ENCODE data around the gene LCNL1.

The LCNL1 gene

DNA sequence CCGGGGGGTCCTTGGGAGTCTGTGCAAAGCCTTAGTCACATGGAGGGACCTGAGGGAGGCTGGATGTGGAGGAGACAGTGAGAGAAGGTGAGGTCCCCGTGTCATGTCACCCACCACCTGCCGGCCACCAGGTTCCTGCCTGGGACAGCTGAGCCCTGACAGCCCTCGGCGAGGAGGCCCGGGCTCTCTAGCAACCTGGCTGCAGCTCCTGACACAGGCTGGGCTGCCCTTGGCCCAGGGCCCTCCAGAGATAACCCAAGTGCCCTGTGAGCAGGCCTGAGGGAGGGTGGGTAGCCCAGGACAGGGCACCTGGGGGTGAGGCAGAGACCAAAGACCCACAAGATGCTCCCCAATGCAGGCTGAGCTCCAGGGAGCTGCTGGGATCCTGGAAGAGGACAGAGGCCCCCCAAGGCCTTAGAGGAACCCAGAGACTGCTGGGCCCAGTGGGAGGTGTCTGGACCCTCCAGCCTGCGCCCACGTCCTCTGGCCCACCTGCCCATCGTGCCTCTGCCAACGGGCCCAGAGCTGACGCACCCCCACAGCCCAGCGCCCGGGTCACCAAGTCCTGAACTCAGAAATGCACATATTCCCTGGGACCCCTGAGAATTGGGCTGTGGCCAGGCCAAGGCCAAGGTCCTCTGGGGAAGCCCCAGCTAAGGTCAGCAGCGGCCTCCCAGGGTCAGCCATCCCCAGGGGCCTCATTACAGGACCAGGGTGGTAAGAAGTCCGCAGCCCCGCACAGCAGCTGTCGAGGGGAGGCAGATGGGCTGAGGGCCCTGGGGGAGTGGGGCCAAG is 14.3 kb upstream of the LCNL1 start:
- Histone ChIP-seq H3K4me3 (no peak overlapping the region), H3K27ac (no peak overlapping the region)

DNA sequence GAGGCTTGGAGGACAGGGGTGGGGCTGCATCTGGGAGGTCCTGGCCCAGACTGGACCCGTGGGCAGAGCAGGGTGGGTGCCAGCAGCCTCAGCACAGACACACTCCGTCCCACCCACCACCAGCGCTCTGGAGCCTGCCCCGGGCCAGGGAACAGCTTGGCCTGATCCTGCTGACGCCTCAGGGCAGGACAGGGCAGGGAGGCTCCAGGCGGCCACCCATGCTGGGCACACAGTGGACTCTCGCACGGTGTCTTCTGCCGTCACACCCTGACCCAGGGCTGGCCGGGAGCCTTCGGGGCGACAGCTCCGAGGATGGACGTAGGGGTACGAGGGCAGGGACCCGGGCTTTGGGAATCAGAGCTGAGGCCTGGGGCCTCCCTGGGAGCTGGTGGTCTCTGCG is 13.6 kb upstream of the LCNL1 start:
- no peaks in the 10 kb centered on the region for H3K36me3 ChIP-seq (ENCODE audit: insufficient read depth, low read length)
- H3K27ac ChIP-seq, result no peak overlapping the region
- no peaks in the 10 kb centered on the region for H3K9me3 ChIP-seq (ENCODE audit: low read depth, low read length)
- no peak overlapping the region for H3K9ac ChIP-seq (ENCODE audit: insufficient read length)
- H3K4me3 ChIP-seq, result no peak overlapping the region
- DNase-seq (ENCODE audit: low read depth, low spot score), result no peak
- TF ChIP-seq FOXP2 (optimal IDR thresholded peaks at IDR 0.05; ENCODE audit: control extremely low read depth, extremely low read length, insufficient read depth), result no peak
- TF ChIP-seq EZH2 (IDR thresholded peaks at IDR 0.05), result no peak
- no peak for TF ChIP-seq POLR2AphosphoS5 (IDR thresholded peaks at IDR 0.05; ENCODE audit: borderline replicate concordance, low read depth, low read length)

More for the DNA sequence above, 14.3 kb upstream of the LCNL1 start:
- TF ChIP-seq EZH2 (IDR thresholded peaks at IDR 0.05) (no peak), POLR2AphosphoS5 (IDR thresholded peaks at IDR 0.05; ENCODE audit: borderline replicate concordance, low read depth, low read length) (no peak), FOXP2 (optimal IDR thresholded peaks at IDR 0.05; ENCODE audit: control extremely low read depth, extremely low read length, insufficient read depth) (no peak)
- DNase-seq (ENCODE audit: low read depth, low spot score), result no peak
- no peaks in the 10 kb centered on the region for H3K9me3 ChIP-seq (ENCODE audit: low read depth, low read length)
- no peak overlapping the region for H3K9ac ChIP-seq (ENCODE audit: insufficient read length)
- no peaks in the 10 kb centered on the region for H3K36me3 ChIP-seq (ENCODE audit: insufficient read depth, low read length)

DNA sequence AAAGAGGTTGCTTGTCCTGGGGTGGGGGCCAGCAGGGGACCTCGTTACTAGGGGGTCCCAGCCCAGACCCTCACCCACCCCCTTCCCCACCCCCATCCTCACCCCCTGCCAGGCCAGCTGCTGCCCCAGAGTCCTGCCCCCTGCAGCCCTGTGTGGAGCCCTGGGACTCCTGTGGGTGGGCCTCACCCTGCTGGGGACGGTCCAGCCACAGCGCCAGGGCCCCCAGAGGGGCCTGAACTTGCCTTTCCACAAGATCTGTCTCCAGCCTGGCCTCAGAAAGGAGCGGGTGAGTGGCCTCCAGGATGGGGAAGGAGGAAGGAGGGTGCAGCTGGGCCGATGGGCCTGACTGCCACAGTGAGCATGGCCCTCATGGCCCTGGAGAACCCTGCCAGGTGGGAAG is 13.0 kb upstream of the LCNL1 start:
- TF ChIP-seq FOXP2 (optimal IDR thresholded peaks at IDR 0.05; ENCODE audit: control extremely low read depth, extremely low read length, insufficient read depth) (no peak), POLR2AphosphoS5 (IDR thresholded peaks at IDR 0.05; ENCODE audit: borderline replicate concordance, low read depth, low read length) (no peak), EZH2 (IDR thresholded peaks at IDR 0.05) (no peak)
- H3K36me3 ChIP-seq (ENCODE audit: insufficient read depth, low read length), result no peaks in the 10 kb centered on the region
- no peak overlapping the region for H3K4me3 ChIP-seq
- DNase-seq (ENCODE audit: low read depth, low spot score), result no peak
- no peak overlapping the region for H3K9ac ChIP-seq (ENCODE audit: insufficient read length)
- no peak overlapping the region for H3K27ac ChIP-seq
- H3K9me3 ChIP-seq (ENCODE audit: low read depth, low read length), result no peaks in the 10 kb centered on the region

DNA sequence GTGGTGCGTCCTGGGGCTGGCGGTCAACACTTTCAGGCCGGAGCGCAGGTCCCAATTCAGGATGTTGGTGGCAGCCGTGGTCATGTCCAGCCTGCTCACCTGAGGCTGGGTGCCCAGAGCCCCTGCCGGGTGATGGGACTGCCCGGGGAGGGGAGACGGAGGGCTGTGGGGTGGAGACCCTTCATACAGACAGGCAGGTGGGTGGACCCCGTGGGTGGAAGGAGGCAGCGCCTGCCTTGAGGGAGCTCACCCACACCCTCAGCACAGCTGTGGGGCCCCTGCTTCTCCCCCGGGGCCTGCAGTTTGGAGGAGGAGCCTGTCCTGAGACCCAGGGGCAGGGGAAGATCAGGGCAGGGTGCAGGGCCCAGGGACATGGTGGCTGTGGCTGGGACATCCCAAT is 12.4 kb upstream of the LCNL1 start:
- H3K27ac ChIP-seq, result no peak overlapping the region
- TF ChIP-seq POLR2AphosphoS5 (IDR thresholded peaks at IDR 0.05; ENCODE audit: borderline replicate concordance, low read depth, low read length) (no peak), FOXP2 (optimal IDR thresholded peaks at IDR 0.05; ENCODE audit: control extremely low read depth, extremely low read length, insufficient read depth) (no peak), EZH2 (IDR thresholded peaks at IDR 0.05) (no peak)
- no peaks in the 10 kb centered on the region for H3K36me3 ChIP-seq (ENCODE audit: insufficient read depth, low read length)
- no peaks in the 10 kb centered on the region for H3K9me3 ChIP-seq (ENCODE audit: low read depth, low read length)
- no peak overlapping the region for H3K4me3 ChIP-seq
- no peak overlapping the region for H3K9ac ChIP-seq (ENCODE audit: insufficient read length)
- no peak for DNase-seq (ENCODE audit: low read depth, low spot score)

DNA sequence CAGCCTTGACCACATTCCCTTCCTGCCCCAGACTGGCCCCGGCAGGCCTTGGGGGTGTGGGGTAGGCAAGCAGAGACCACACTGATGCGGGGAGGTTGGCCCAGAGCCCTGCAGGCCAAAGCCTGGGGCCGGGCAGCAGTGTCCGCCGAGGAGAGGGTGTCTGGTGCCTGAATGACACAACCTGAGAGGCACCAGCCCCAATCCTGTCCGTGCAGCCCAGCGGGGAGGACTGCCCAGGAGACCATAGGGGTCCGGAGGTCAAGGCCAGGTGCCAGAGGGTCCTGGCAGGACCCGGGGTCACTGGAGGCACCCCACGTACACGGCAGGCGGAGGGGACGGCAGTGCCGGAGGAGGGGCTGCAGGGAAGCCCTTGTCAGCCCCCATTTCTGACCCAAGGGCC is 11.0 kb upstream of the LCNL1 start:
- H3K4me3 ChIP-seq, result no peak overlapping the region
- H3K9ac ChIP-seq (ENCODE audit: insufficient read length), result no peak overlapping the region
- TF ChIP-seq FOXP2 (optimal IDR thresholded peaks at IDR 0.05; ENCODE audit: control extremely low read depth, extremely low read length, insufficient read depth), result no peak
- no peak for TF ChIP-seq POLR2AphosphoS5 (IDR thresholded peaks at IDR 0.05; ENCODE audit: borderline replicate concordance, low read depth, low read length)
- TF ChIP-seq EZH2 (IDR thresholded peaks at IDR 0.05), result no peak
- H3K27ac ChIP-seq, result no peak overlapping the region
- no peaks in the 10 kb centered on the region for H3K9me3 ChIP-seq (ENCODE audit: low read depth, low read length)
- DNase-seq (ENCODE audit: low read depth, low spot score), result no peak
- H3K36me3 ChIP-seq (ENCODE audit: insufficient read depth, low read length), result no peaks in the 10 kb centered on the region

DNA sequence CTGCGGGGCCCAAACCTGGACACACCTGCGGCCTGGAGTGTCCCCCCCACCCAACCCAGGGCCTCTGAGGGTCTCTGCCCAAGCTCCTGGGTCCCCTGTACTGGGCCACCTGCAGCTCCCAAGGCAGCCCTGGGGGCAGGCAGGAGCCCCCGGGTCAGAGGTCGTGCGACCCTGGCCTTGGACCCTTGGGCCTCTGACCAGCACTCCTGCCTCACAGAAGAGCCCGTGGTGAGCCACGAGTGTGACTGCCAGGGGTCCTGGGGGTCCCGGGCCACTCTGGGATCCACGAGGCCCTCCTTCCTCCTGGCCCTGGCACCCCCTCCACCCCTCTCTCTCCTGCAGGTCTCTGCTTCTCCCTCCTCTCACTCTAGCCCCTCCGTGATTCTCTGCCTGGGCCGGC is 10.5 kb upstream of the LCNL1 start:
- no peak overlapping the region for H3K4me3 ChIP-seq
- no peak overlapping the region for H3K9ac ChIP-seq (ENCODE audit: insufficient read length)
- TF ChIP-seq POLR2AphosphoS5 (IDR thresholded peaks at IDR 0.05; ENCODE audit: borderline replicate concordance, low read depth, low read length), result no peak
- TF ChIP-seq EZH2 (IDR thresholded peaks at IDR 0.05), result no peak
- TF ChIP-seq FOXP2 (optimal IDR thresholded peaks at IDR 0.05; ENCODE audit: control extremely low read depth, extremely low read length, insufficient read depth), result no peak
- no peak for DNase-seq (ENCODE audit: low read depth, low spot score)
- no peak overlapping the region for H3K27ac ChIP-seq
- H3K36me3 ChIP-seq (ENCODE audit: insufficient read depth, low read length), result no peaks in the 10 kb centered on the region
- H3K9me3 ChIP-seq (ENCODE audit: low read depth, low read length), result no peaks in the 10 kb centered on the region

DNA sequence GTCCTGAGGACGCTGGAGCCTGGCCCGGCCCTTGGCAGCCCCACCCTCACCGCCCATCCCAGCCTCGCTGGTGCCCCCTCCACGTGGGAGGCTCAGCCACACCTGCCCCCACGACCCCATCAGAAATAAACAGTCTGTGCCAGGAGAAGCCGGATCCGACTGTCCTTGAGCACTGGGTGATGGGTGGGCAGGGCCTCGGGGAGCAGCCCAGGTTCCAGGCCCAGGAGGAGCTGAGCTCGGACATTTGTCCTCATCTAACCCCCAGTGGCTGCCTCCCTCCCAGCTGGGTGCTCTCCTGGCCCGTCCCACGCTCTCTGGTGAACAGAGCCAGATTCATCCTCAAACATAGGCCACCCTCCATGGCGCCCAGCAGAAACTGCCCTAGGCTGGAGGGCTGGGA is 10.1 kb upstream of the LCNL1 start:
- Histone ChIP-seq H3K9ac (ENCODE audit: insufficient read length) (no peak overlapping the region), H3K9me3 (ENCODE audit: low read depth, low read length) (no peaks in the 10 kb centered on the region), H3K36me3 (ENCODE audit: insufficient read depth, low read length) (no peaks in the 10 kb centered on the region), H3K27ac (no peak overlapping the region), H3K4me3 (no peak overlapping the region)
- no peak for DNase-seq (ENCODE audit: low read depth, low spot score)
- no peak for TF ChIP-seq EZH2 (IDR thresholded peaks at IDR 0.05)
- TF ChIP-seq POLR2AphosphoS5 (IDR thresholded peaks at IDR 0.05; ENCODE audit: borderline replicate concordance, low read depth, low read length), result no peak
- no peak for TF ChIP-seq FOXP2 (optimal IDR thresholded peaks at IDR 0.05; ENCODE audit: control extremely low read depth, extremely low read length, insufficient read depth)

DNA sequence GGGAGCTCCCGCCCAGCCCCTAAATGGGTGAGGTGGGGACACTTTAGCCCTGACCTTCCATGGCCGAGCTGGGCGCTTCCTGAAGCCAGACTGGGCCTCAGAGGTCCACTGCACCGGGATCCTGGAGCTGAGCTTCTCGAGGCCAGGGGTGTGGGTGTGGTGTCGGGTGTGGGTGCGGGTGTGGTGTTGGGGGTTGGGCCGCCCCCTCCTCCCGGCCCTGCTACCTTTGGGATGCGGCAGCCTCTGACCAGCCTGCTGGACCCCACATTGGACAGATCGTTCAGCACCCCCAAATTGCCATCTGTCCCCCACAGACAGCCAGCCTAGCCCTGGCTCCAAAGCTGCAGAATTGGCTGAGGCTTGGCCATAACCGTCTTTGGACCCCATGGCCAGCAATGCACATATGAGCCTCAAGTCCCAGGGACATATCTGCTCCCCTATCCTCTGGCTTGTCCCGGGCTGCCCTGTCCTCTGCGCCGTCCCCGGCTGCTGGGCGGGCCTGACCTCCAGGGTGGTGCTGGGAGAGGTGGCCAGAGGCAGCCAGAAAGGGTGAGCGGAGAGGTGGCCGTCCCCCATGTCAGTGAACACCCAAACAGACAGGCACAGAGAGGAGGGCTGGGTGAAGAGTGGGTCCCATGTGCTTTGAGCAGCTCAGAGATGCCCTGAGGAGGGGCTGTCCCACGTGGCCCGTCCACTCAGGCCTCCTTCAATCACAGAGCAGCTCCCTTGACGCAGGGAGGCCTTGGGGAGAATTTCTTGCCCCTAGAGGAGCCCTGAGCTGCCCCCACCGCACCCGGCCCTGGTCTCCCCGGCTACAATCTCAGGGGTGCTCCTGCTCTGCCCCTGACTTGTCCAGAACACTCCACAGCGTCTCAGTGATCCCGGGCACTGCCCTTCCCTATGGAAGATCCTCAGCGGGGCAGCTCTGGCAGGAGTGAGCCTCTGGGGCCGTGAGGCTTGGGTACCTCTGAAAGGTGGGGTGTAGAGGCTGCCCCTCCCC is 8.9 kb upstream of the LCNL1 start:
- no peak overlapping the region for H3K9ac ChIP-seq (ENCODE audit: insufficient read length)
- H3K36me3 ChIP-seq (ENCODE audit: insufficient read depth, low read length), result no peaks in the 10 kb centered on the region

More for the DNA sequence above, 8.9 kb upstream of the LCNL1 start:
- no peak overlapping the region for H3K4me3 ChIP-seq
- no peak overlapping the region for H3K27ac ChIP-seq
- no peaks in the 10 kb centered on the region for H3K9me3 ChIP-seq (ENCODE audit: low read depth, low read length)
- DNase-seq (ENCODE audit: low read depth, low spot score), result no peak
- TF ChIP-seq FOXP2 (optimal IDR thresholded peaks at IDR 0.05; ENCODE audit: control extremely low read depth, extremely low read length, insufficient read depth) (no peak), EZH2 (IDR thresholded peaks at IDR 0.05) (no peak), POLR2AphosphoS5 (IDR thresholded peaks at IDR 0.05; ENCODE audit: borderline replicate concordance, low read depth, low read length) (no peak)
